HG02885 (cell line): ENCODE measurements around the gene ZNF398.
"Not testable (repeated sequence)": the region's sequence is repeated elsewhere in the genome, so short reads cannot be mapped to it uniquely, and the experiment has no call there.

Experiments
- ATAC-seq: cut with Tn5 transposase; IDR thresholded peaks from one replicate; pipeline ENCODE4 v1.9.1; 2021; ENCODE audit warnings: mild to moderate bottlenecking; ENCODE audit not compliant: unreplicated experiment, poor library complexity

Gene ZNF398

DNA sequence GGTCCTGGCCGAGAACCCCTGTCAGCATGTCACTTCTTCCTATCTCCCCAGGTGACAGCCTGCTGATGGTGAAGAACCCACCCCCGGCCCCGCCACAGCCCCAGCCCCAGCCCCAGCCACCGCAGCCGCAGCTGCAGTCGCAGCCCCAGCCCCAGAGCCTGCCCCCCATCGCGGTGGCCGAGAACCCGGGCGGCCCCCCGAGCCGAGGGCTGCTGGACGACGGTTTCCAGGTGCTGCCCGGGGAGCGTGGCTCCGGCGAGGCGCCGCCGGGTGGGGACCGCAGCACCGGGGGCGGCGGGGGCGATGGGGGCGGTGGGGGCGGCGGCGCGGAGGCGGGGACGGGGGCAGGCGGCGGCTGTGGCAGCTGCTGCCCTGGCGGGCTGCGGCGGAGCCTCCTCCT, 76.5 kb downstream of the ZNF398 start:
- ATAC-seq = no peak

DNA sequence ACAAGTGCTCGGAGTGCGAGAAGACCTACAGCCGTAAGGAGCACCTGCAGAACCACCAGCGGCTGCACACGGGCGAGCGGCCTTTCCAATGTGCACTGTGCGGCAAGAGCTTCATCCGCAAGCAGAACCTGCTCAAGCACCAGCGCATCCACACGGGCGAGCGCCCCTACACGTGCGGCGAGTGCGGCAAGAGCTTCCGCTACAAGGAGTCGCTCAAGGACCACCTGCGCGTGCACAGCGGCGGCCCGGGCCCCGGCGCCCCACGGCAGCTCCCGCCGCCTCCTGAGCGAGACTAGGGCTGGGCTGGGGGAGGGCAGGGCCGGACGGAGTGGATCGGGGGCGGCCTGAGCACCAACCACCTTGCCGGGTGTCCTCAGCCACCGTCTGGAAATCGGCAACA, 77.1 kb downstream of the ZNF398 start:
- no peak for ATAC-seq

DNA sequence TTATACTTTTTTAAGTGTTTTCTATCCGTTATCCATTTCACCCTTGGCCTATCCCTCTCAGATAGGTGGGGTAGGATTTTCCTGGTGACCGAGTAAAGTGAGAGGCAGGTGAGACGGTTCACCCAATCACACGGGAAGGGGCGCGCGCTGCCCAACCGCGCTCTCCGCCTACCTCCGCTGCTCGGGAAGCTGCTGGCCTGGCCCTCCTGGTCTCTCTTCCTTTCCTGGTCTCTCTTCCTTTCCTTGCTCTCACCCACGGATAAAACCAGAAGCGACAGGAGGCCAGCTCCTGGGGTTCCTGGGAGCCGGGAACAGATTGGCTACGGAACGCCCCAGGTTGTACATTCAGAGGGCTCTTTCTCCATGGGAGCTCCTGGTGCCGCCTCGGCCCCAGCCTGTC, 77.9 kb downstream of the ZNF398 start:
- ATAC-seq = no peak

DNA sequence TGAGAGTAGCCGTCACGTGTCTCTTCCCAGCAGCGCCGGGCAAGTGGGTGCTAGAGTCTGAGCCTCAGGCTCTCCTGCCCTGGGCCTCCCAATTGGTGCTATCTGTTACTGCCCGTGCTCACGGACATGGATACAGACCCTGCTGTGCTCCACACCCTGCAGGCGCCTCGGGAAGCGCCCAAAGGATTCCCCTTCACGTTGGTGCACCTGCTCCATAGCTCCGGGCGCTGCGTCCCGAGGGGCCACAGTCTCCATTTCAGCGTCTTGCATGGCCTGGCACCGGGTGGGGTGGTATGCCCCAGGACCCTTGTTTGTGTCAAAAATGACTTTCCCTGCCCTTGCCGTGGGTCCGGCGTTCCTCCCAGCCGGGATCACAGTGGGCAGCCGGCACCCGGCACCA, 78.4 kb downstream of the ZNF398 start:
- ATAC-seq = no peak

DNA sequence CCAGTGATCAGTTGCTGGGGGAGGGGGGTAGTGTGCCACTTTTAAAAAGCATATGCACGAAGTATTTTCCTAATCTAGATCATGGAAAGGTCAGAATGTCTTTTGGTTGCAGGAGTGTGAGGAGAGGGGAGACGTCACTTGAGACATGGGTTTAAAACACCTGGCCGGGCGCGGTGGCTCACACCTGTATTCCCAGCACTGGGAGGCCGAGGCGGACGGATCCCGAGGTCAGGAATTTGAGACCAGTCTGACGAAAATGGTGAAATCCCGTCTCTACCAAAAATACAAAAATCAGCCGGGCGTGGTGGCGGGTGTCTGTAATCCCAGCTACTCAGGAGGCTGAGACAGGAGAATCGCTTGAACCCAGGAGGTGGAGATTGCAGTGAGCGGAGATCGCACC, 79.1 kb downstream of the ZNF398 start:
- not testable (repeated sequence) for ATAC-seq

DNA sequence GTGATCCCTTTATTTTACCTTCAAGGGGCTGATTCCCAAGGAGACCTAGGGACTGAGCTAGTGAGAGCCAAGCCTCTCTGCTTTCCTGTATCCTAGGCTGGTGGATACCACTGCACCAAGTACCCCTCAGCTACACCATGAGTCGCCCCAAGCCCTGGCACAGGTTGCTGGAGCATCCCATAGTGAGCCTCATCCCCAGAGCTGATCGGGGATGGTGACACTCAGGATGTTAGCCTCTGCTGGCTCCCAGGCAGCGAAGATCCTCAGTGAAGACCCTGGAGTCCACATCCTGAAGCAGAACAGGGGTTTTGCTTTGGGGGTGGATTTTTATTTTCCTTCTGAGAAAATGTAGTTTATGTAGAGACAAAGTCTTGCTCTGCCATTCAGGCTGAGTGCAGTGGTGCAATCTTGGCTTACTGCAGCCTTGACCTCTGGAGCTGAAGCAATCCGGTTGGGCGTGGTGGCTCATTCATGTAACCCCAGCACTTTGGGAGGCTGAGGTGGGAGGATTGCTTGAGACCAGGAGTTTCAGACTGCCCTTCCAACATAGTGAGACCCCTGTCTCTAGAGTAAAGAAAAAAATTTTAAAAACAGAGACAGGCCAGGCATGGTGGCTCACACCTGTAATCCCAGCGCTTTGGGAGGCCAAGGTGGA, 79.7 kb downstream of the ZNF398 start:
- ATAC-seq = no peak

DNA sequence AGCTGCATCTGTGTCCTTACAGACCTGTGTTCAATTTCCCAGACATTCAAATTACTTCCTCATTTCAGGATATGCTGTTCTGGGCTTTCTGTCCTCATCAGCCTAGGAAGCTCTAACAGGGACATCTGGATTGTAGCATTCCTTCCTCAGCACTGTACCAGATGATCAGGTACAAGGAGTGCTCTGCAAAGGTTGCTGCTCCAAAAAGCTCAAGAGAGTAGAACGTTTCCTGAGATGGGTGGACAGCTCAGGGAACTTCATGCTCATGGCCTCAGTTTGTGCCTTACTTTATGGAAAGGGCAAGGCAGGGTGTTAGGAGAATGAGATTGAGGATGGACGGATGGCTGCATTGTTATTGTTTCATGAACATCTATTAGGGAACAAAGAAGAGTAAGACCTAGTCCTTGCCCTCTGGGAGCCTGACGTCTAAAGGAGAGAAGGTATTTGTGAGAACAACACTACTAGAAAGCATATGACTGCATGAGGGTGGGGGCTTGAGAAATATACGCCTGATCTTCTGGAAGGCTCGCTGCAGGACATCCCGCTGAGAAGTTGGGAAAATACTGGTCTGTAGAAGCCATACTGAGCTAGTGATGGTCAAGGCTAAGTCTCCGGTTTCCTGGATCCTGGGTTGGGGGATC, 81.7 kb downstream of the ZNF398 start:
- no peak for ATAC-seq

DNA sequence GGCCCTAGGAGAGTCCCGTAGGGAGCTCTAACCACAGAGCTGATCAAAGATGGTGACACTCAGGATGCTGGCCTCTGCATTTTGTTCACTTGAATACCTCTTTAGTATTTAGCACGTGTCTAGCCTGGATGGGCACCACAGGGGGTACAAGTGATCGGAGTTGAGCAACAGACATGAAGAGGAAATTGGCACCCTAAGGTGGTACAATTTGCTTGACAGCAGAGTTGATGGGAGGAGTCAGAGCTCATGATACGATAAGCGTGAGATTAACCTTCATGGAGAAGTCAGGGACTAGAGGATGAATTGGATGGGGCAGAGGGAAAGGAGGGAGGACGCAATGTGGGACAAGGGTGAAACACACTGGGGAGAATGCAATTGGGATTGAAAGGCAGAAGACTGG, 82.3 kb downstream of the ZNF398 start:
- ATAC-seq = no peak

DNA sequence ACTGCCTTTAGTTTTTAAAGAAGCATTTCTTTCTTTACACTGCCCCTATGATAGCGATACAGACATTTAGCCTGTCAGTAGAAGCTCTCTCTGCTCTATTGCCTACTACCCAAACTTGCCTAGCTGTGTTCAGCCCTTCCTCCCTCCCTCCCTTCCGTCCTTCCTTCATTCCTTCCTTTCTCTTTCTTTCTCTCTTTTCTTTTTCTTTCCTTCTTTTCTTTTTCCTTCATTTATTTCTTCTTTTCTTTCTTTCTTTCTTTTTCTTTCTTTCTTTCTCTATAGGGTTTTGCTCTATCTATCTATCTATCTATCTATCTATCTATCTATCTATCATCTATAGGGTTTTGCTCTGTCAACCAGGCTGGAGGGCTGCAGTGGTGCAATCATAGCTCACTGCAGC, 85.1 kb downstream of the ZNF398 start:
- no peak for ATAC-seq
